Endothelial cell of umbilical vein (primary cell): Measurements from ENCODE around the gene OPN1SW. TPM values are rescaled to one million over a fixed set of nuclear protein-coding genes. Genes with fewer than 3 reads are reported as not detected.

Source experiments
- BruUV-seq: library from RNA; stranded (reverse); fragments of 400-500 nt; replicated peaks from 2 replicates; lab custom pipeline; 2021; lab: Mats Ljungman, UMichigan
- CTCF ChIA-PET: fragments of 300-600, 350-600 bp; sonication (Branson Sonifier 250); formaldehyde crosslinking; loops from one replicate; lab custom pipeline; 2021; ENCODE audit warnings: antibody characterized with exemption, inconsistent platforms; lab: Charles Lee
- POLR2A ChIA-PET: fragments of 300-600, 350-600 bp; sonication (Branson Sonifier 250); formaldehyde crosslinking; loops from one replicate; lab custom pipeline; 2021; ENCODE audit warnings: antibody characterized with exemption, inconsistent platforms; lab: Charles Lee
- DNase-seq: peaks from one replicate; pipeline ENCODE4 v3.0.0-alpha.2; 2011; ENCODE audit warnings: low read depth, low spot score
- FAIRE-seq: peaks from 2 replicates; lab custom pipeline; 2011; peaks lifted over from hg19 to GRCh38; lab: Jason Lieb, UNC
- H2AFZ ChIP-seq: 2 replicates; pipeline ENCODE4 v1.6.0; 2012; ENCODE audit warnings: low read depth, low read length, control low read depth, inconsistent platforms
- H3K27ac ChIP-seq: 2 replicates; pipeline ENCODE4 v1.5.1; 2011; ENCODE audit warnings: low read depth, mild to moderate bottlenecking, control low read depth, low read length, moderate library complexity; ENCODE audit not compliant: insufficient read depth
- H3K27me3 ChIP-seq, 2 experiments: 2 replicates each; pipeline versions ENCODE4 v1.6.0 to v1.6.1; 2011; ENCODE audit warnings: low read length in 2 of 2, mixed read lengths in 1 of 2; ENCODE audit not compliant: control insufficient read depth in 2 of 2, insufficient read depth in 2 of 2
- H3K36me3 ChIP-seq, 2 experiments: 2 replicates in 1 of 2; 3 replicates in 1 of 2; pipeline ENCODE4 v1.5.1; 2011; ENCODE audit warnings: low read length in 2 of 2, mild to moderate bottlenecking in 1 of 2, moderate library complexity in 1 of 2; ENCODE audit not compliant: control insufficient read depth in 2 of 2, insufficient read depth in 2 of 2; ENCODE audit errors: extremely low read depth in 1 of 2
- H3K4me1 ChIP-seq: 3 replicates; pipeline ENCODE4 v1.5.1; 2011; ENCODE audit warnings: mild to moderate bottlenecking, low read length; ENCODE audit not compliant: control insufficient read depth, insufficient read depth; ENCODE audit errors: extremely low read depth
- H3K4me2 ChIP-seq: 2 replicates; pipeline ENCODE4 v1.6.1; 2011; ENCODE audit warnings: low read length, control low read depth, mixed read lengths; ENCODE audit not compliant: insufficient read depth
- H3K4me3 ChIP-seq, 3 experiments: fragments of 200-600 bp in 1 of 3; sonication (generic), shearing (Covaris generic) in 1 of 3; replicated peaks in 1 of 3; 2 replicates each; pipeline ENCODE4 v1.5.1; 2011 to 2016; ENCODE audit warnings: control low read depth in 3 of 3, low read length in 3 of 3, mild to moderate bottlenecking in 2 of 3, inconsistent platforms in 1 of 3, low read depth in 1 of 3, moderate library complexity in 1 of 3; ENCODE audit not compliant: insufficient read depth in 1 of 3
- H3K79me2 ChIP-seq: 2 replicates; pipeline ENCODE4 v1.6.0; 2012; ENCODE audit warnings: low read length, inconsistent platforms; ENCODE audit not compliant: control insufficient read depth, insufficient read depth
- H3K9ac ChIP-seq: replicated peaks from 2 replicates; pipeline ENCODE3; 2011; ENCODE audit warnings: low read length, control low read depth; ENCODE audit not compliant: insufficient read depth; ENCODE audit errors: extremely low read depth
- H3K9me1 ChIP-seq: replicated peaks from 3 replicates; pipeline ENCODE4 v1.6.0; 2011; ENCODE audit warnings: mild to moderate bottlenecking, low read length; ENCODE audit not compliant: control insufficient read depth, insufficient read depth; ENCODE audit errors: extremely low read depth
- H3K9me3 ChIP-seq: replicated peaks from 2 replicates; pipeline ENCODE4 v1.5.1; 2012; ENCODE audit warnings: low read length, inconsistent platforms; ENCODE audit not compliant: control insufficient read depth, insufficient read depth
- H4K20me1 ChIP-seq: replicated peaks from 2 replicates; pipeline ENCODE3; 2011; ENCODE audit warnings: mild to moderate bottlenecking, low read length; ENCODE audit not compliant: control insufficient read depth, insufficient read depth; ENCODE audit errors: extremely low read depth
- EZH2 ChIP-seq: IDR thresholded peaks from 2 replicates; pipeline ENCODE4 v1.6.1; 2012; ENCODE audit warnings: borderline replicate concordance, low read depth, mild to moderate bottlenecking, moderate library complexity, low read length, inconsistent platforms; ENCODE audit not compliant: severe bottlenecking
- FOS ChIP-seq: IDR thresholded peaks from 2 replicates; pipeline ENCODE4 v1.6.1; 2011; ENCODE audit warnings: mild to moderate bottlenecking, low read length, moderate library complexity, borderline replicate concordance; ENCODE audit not compliant: insufficient read depth
- GATA2 ChIP-seq: IDR thresholded peaks from 2 replicates; pipeline ENCODE4 v1.7.0; 2011; ENCODE audit warnings: low read depth, mild to moderate bottlenecking, moderate library complexity, mixed read lengths, low read length; ENCODE audit not compliant: insufficient read length, insufficient read depth
- JUN ChIP-seq: IDR thresholded peaks from 2 replicates; pipeline ENCODE4 v1.6.1; 2011; ENCODE audit warnings: borderline replicate concordance, low read depth; ENCODE audit not compliant: insufficient read length, insufficient read depth
- MAX ChIP-seq: IDR thresholded peaks from 2 replicates; pipeline ENCODE4 v1.6.1; 2011; ENCODE audit not compliant: insufficient read depth, insufficient read length
- MYC ChIP-seq: IDR thresholded peaks from one replicate; pipeline ENCODE4 v1.6.1; 2011; ENCODE audit warnings: mild to moderate bottlenecking, low read depth, low read length
- POLR2A ChIP-seq: IDR thresholded peaks from 2 replicates; pipeline ENCODE4 v1.6.1; 2012; ENCODE audit warnings: low read depth, mild to moderate bottlenecking, control low read depth, low read length
- POLR2AphosphoS5 ChIP-seq: IDR thresholded peaks from 2 replicates; pipeline ENCODE4 v1.6.1; 2012; ENCODE audit warnings: low read depth, mild to moderate bottlenecking, control low read depth, low read length, moderate library complexity; ENCODE audit not compliant: insufficient read depth
- dilution Hi-C: fragments of 300-500 bp; cut with MboI; formaldehyde crosslinking; loops from one replicate; pipeline ENCODE4 v1.15.0; 2019; ENCODE audit warnings: low sequenced_read_pairs; ENCODE audit not compliant: extremely low pct_ligation_motif_present
- intact Hi-C: fragments of 100-400 bp; cut with micrococcal nuclease; formaldehyde crosslinking; loops from one replicate; pipeline ENCODE4 v1.10.0; 2022
- polyA plus RNA-seq, 4 experiments: library from polyadenylated mRNA; depleted of rRNA in 3 of 4; stranded (reverse) in 3 of 4; unstranded in 1 of 4; fragments of >200 nt; gene quantifications; 2 replicates each; pipeline versions ENCODE4 v1.2.1 to v1.2.3, GENCODE V29; 2011 to 2012; ENCODE audit warnings: missing spikeins in 1 of 4
- total RNA-seq: library from RNA; stranded (reverse); gene quantifications from 2 replicates; pipeline ENCODE4 v1.2.3, GENCODE V29; 2021
- TF ChIP-seq, protein P1 (sequence below), 2 donors: IDR thresholded peaks; 1 replicate in 1 of 2; 2 replicates in 1 of 2; pipeline ENCODE4 v1.5.1; 2011; ENCODE audit warnings: low read length in 2 of 2, mild to moderate bottlenecking in 2 of 2, moderate library complexity in 2 of 2, control low read depth in 1 of 2, inconsistent platforms in 1 of 2, low read depth in 1 of 2; ENCODE audit not compliant: insufficient read depth in 1 of 2; ENCODE audit errors: extremely low read depth in 1 of 2

The OPN1SW gene
- total and polyA plus RNA-seq, 2 donors (not counting 3 experiments of a cell fraction or from before 2014, with no cell fraction given) = not detected

GRCh38 chr7:128774921-128775320 is 673 bp downstream of the OPN1SW start:
- no peak overlapping the region for H3K4me3 ChIP-seq
- H3K9ac ChIP-seq = no peak overlapping the region
- H2AFZ ChIP-seq = no peak overlapping the region
- BruUV-seq = no TSS peak
- no peaks in the 10 kb centered on the region for H3K79me2 ChIP-seq
- FAIRE-seq (no peak), DNase-seq (no peak)
- POLR2A ChIA-PET = no interaction called here
- no peaks in the 10 kb centered on the region for H3K27me3 ChIP-seq
- no peak overlapping the region for H3K4me2 ChIP-seq
- peaks cover 17 to 19% of the 10 kb centered on the region in 2 experiments for H3K36me3 ChIP-seq
- no peaks in the 10 kb centered on the region for H3K9me1 ChIP-seq
- H4K20me1 ChIP-seq = no peaks in the 10 kb centered on the region
- no peak overlapping the region for H3K27ac ChIP-seq
- peaks cover 2% of the 10 kb centered on the region for H3K4me1 ChIP-seq
- peaks cover 3% of the 10 kb centered on the region for H3K9me3 ChIP-seq
- CTCF ChIA-PET = interaction anchor here (0.6 to 1.6 kb wide), 2 partner anchors 35 to 43 kb away, joined by 3 read pairs; partner anchors contain the start of gene CALU
- intact Hi-C loops = no loop called here
- dilution Hi-C loops = no loop called here
- no peak for TF ChIP-seq GATA2
- no peak for TF ChIP-seq POLR2AphosphoS5
- no peak for TF ChIP-seq POLR2A
- no peak for TF ChIP-seq JUN
- TF ChIP-seq, protein P1, sequence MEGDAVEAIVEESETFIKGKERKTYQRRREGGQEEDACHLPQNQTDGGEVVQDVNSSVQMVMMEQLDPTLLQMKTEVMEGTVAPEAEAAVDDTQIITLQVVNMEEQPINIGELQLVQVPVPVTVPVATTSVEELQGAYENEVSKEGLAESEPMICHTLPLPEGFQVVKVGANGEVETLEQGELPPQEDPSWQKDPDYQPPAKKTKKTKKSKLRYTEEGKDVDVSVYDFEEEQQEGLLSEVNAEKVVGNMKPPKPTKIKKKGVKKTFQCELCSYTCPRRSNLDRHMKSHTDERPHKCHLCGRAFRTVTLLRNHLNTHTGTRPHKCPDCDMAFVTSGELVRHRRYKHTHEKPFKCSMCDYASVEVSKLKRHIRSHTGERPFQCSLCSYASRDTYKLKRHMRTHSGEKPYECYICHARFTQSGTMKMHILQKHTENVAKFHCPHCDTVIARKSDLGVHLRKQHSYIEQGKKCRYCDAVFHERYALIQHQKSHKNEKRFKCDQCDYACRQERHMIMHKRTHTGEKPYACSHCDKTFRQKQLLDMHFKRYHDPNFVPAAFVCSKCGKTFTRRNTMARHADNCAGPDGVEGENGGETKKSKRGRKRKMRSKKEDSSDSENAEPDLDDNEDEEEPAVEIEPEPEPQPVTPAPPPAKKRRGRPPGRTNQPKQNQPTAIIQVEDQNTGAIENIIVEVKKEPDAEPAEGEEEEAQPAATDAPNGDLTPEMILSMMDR (IDR thresholded peaks at IDR 0.05; ENCODE audit: extremely low read depth in 1 of 2, insufficient read depth in 1 of 2, low read depth in 1 of 2, low read length in 2 of 2) = no peak
- no peak for TF ChIP-seq FOS
- TF ChIP-seq MAX = no peak
- no peak for TF ChIP-seq MYC
- TF ChIP-seq EZH2 = no peak
